ENCODE data around the gene MAGEA9.

DNA sequence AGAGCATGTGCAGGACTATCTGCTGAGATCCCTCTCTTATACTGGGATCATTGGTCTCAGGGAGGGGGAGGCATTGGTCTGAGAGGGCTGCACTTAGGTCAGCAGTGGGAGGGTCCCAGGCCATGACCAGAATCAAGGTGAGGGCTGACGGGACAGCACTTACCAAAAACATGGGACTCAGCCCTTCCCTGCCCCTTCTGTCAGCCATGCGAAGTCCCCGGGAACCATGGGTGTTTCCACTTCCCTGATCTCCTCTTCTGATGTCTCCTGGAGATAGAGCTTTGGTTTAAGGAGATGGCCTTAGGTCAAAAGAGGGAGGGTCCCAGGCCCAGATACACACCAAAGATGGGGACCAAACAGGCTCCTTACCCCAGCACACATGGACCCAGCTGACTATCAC lies 20.8 kb upstream of the MAGEA9 start:
- TF ChIP-seq CTCF (IDR thresholded peaks at IDR 0.05; ENCODE audit: insufficient read depth, low read depth, low read length) (no peak), EZH2 (IDR thresholded peaks at IDR 0.05; ENCODE audit: insufficient read depth, low read length) (no peak)

All from astrocyte (in vitro differentiated cells and primary cell).